ENCODE data around the gene TGFB2.

TGFB2 gene

DNA sequence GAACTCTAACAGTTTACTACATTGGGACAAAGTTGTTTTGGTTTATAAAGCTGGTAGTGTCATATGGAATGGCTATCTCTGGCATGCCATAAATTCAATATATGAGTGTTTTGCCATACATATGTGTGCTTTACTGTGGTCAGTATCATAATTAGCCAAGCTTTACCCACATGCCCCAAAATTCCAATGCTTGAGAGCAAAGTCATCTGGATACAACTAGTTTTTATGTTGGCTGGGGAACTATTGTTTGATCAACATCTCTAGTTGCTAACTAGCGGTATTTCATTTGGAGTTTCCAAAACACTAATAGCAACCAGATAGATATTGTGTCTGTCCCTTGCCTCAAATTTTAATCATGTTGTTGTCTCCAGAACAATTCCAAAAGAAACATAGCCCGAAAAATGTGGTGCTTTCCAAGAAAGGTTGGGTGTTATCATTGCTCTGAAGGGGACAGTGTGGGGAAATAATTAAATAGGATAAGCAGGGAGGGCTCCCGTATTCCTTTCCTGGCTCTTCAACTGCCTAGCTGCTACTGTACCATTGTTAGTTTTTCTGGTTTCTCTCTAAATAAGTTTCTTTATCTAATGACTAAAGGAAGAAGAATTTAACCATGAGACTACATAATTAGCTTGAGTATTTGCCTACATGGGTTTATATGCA lies 136.1 kb downstream of the TGFB2 start:
- no peak overlapping the region for H3K4me3 ChIP-seq (ENCODE audit: control insufficient read depth in 1 of 7, extremely low read depth in 1 of 7, insufficient read depth in 4 of 7, low read depth in 2 of 7, low read length in 6 of 7)
- H3K9me3 ChIP-seq (ENCODE audit: control extremely low read depth in 1 of 5, control insufficient read depth in 4 of 5, insufficient read depth in 2 of 5, low read depth in 1 of 5, low read length in 4 of 5) = no peaks in the 10 kb centered on the region
- H3K4me1 ChIP-seq (ENCODE audit: control extremely low read depth in 1 of 4, control insufficient read depth in 4 of 4, insufficient read depth in 4 of 4, low read length in 3 of 4) = no peaks in the 10 kb centered on the region
- 100% methylated on average over 2 of the region's 3 CpGs for WGBS (ENCODE audit: insufficient coverage)
- no peaks in the 10 kb centered on the region for H3K36me3 ChIP-seq (ENCODE audit: control insufficient read depth in 4 of 4, insufficient read depth in 4 of 4, low read length in 3 of 4)
- no peak overlapping the region for H3K27ac ChIP-seq (ENCODE audit: insufficient read depth in 1 of 2, low read depth in 1 of 2, low read length in 2 of 2, poor library complexity in 1 of 2, severe bottlenecking in 2 of 2)
- no peak for DNase-seq
- CTCF ChIA-PET = interaction anchor here (1.1 to 1.9 kb wide), 2 partner anchors 12 to 39 kb away, joined by 3 to 5 read pairs; no protein-coding TSS in a partner anchor
- POLR2A ChIA-PET = no interaction called here
- H3K27me3 ChIP-seq (replicated peaks in 2 of 5; ENCODE audit: control insufficient read depth in 4 of 5, insufficient read depth in 5 of 5, low read length in 4 of 5) = no peaks in the 10 kb centered on the region

- Histone ChIP-seq H3K9me3 (ENCODE audit: control extremely low read depth in 1 of 5, control insufficient read depth in 4 of 5, insufficient read depth in 2 of 5, low read depth in 1 of 5, low read length in 4 of 5) (no peaks in the 10 kb centered on the region), H3K27me3 (replicated peaks in 2 of 5; ENCODE audit: control insufficient read depth in 4 of 5, insufficient read depth in 5 of 5, low read length in 4 of 5) (no peaks in the 10 kb centered on the region), H3K4me1 (ENCODE audit: control extremely low read depth in 1 of 4, control insufficient read depth in 4 of 4, insufficient read depth in 4 of 4, low read length in 3 of 4) (no peaks in the 10 kb centered on the region), H3K27ac (ENCODE audit: insufficient read depth in 1 of 2, low read depth in 1 of 2, low read length in 2 of 2, poor library complexity in 1 of 2, severe bottlenecking in 2 of 2) (no peak overlapping the region), H3K36me3 (ENCODE audit: control insufficient read depth in 4 of 4, insufficient read depth in 4 of 4, low read length in 3 of 4) (no peaks in the 10 kb centered on the region), H3K4me3 (ENCODE audit: control insufficient read depth in 1 of 7, extremely low read depth in 1 of 7, insufficient read depth in 4 of 7, low read depth in 2 of 7, low read length in 6 of 7) (no peak overlapping the region)
- ChIA-PET POLR2A (no interaction called here), CTCF (no interaction called here)
- 97% methylated on average over 4 of the region's 5 CpGs for WGBS (ENCODE audit: insufficient coverage)
- DNase-seq = no peak
Measured at GRCh38 chr1:218482683-218483082, 137.5 kb downstream of the TGFB2 start.

- POLR2A ChIA-PET = interaction anchor here (0.7 kb wide), 1 partner anchor 57 kb away, joined by 4 read pairs; no protein-coding TSS in a partner anchor
- 100% methylated on average over 2 of the region's 2 CpGs for WGBS (ENCODE audit: insufficient coverage)
- CTCF ChIA-PET = interaction anchor here (1.7 kb wide), 1 partner anchor 10 kb away, joined by 4 read pairs; no protein-coding TSS in a partner anchor
- Histone ChIP-seq H3K27ac (ENCODE audit: insufficient read depth in 1 of 2, low read depth in 1 of 2, low read length in 2 of 2, poor library complexity in 1 of 2, severe bottlenecking in 2 of 2) (no peak overlapping the region), H3K4me1 (ENCODE audit: control extremely low read depth in 1 of 4, control insufficient read depth in 4 of 4, insufficient read depth in 4 of 4, low read length in 3 of 4) (no peaks in the 10 kb centered on the region), H3K9me3 (ENCODE audit: control extremely low read depth in 1 of 5, control insufficient read depth in 4 of 5, insufficient read depth in 2 of 5, low read depth in 1 of 5, low read length in 4 of 5) (no peaks in the 10 kb centered on the region), H3K36me3 (ENCODE audit: control insufficient read depth in 4 of 4, insufficient read depth in 4 of 4, low read length in 3 of 4) (no peaks in the 10 kb centered on the region), H3K4me3 (ENCODE audit: control insufficient read depth in 1 of 7, extremely low read depth in 1 of 7, insufficient read depth in 4 of 7, low read depth in 2 of 7, low read length in 6 of 7) (no peak overlapping the region), H3K27me3 (replicated peaks in 2 of 5; ENCODE audit: control insufficient read depth in 4 of 5, insufficient read depth in 5 of 5, low read length in 4 of 5) (no peaks in the 10 kb centered on the region)
- no peak for DNase-seq
Measured at GRCh38 chr1:218485241-218485928, 140.2 kb downstream of the TGFB2 start.

- POLR2A ChIA-PET = no interaction called here
- no peaks in the 10 kb centered on the region for H3K27me3 ChIP-seq (replicated peaks in 2 of 5; ENCODE audit: control insufficient read depth in 4 of 5, insufficient read depth in 5 of 5, low read length in 4 of 5)
- CTCF ChIA-PET = no interaction called here
- no peaks in the 10 kb centered on the region for H3K9me3 ChIP-seq (ENCODE audit: control extremely low read depth in 1 of 5, control insufficient read depth in 4 of 5, insufficient read depth in 2 of 5, low read depth in 1 of 5, low read length in 4 of 5)
- H3K4me1 ChIP-seq (ENCODE audit: control extremely low read depth in 1 of 4, control insufficient read depth in 4 of 4, insufficient read depth in 4 of 4, low read length in 3 of 4) = no peaks in the 10 kb centered on the region
- no peak overlapping the region for H3K27ac ChIP-seq (ENCODE audit: insufficient read depth in 1 of 2, low read depth in 1 of 2, low read length in 2 of 2, poor library complexity in 1 of 2, severe bottlenecking in 2 of 2)
- 100% methylated on average over 1 of the region's 3 CpGs for WGBS (ENCODE audit: insufficient coverage)
- H3K36me3 ChIP-seq (ENCODE audit: control insufficient read depth in 4 of 4, insufficient read depth in 4 of 4, low read length in 3 of 4) = no peaks in the 10 kb centered on the region
- DNase-seq = no peak
- H3K4me3 ChIP-seq (ENCODE audit: control insufficient read depth in 1 of 7, extremely low read depth in 1 of 7, insufficient read depth in 4 of 7, low read depth in 2 of 7, low read length in 6 of 7) = no peak overlapping the region
Measured at GRCh38 chr1:218488531-218488930, 143.4 kb downstream of the TGFB2 start.

DNA sequence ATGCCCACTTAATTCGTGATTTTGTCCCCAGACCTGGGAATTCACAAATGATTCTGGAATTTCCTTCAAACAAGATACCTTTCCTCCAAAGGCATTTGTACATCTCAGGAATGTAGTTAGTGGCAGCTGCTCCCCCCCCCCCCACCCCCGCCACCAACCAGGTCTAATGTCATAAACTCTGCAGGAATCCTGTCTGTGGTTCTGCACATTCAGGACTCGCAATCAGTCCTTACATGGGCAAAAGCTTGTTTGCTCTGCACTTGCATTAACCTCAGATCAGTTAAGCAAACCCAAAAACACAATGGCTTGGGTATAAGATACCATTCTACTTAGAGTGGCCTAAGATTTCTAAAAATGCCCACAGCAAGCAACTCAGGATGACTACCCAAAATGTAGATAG lies 143.8 kb downstream of the TGFB2 start:
- no peak for DNase-seq
- POLR2A ChIA-PET = no interaction called here
- no peaks in the 10 kb centered on the region for H3K9me3 ChIP-seq (ENCODE audit: control extremely low read depth in 1 of 5, control insufficient read depth in 4 of 5, insufficient read depth in 2 of 5, low read depth in 1 of 5, low read length in 4 of 5)
- H3K36me3 ChIP-seq (ENCODE audit: control insufficient read depth in 4 of 4, insufficient read depth in 4 of 4, low read length in 3 of 4) = no peaks in the 10 kb centered on the region
- H3K4me1 ChIP-seq (ENCODE audit: control extremely low read depth in 1 of 4, control insufficient read depth in 4 of 4, insufficient read depth in 4 of 4, low read length in 3 of 4) = no peaks in the 10 kb centered on the region
- H3K4me3 ChIP-seq (ENCODE audit: control insufficient read depth in 1 of 7, extremely low read depth in 1 of 7, insufficient read depth in 4 of 7, low read depth in 2 of 7, low read length in 6 of 7) = no peak overlapping the region
- H3K27me3 ChIP-seq (replicated peaks in 2 of 5; ENCODE audit: control insufficient read depth in 4 of 5, insufficient read depth in 5 of 5, low read length in 4 of 5) = no peaks in the 10 kb centered on the region
- no peak overlapping the region for H3K27ac ChIP-seq (ENCODE audit: insufficient read depth in 1 of 2, low read depth in 1 of 2, low read length in 2 of 2, poor library complexity in 1 of 2, severe bottlenecking in 2 of 2)
- no CpG with 5 or more reads among the region's 3 CpGs for WGBS (ENCODE audit: insufficient coverage)
- CTCF ChIA-PET = no interaction called here

- H3K4me1 ChIP-seq (ENCODE audit: control extremely low read depth in 1 of 4, control insufficient read depth in 4 of 4, insufficient read depth in 4 of 4, low read length in 3 of 4) = no peaks in the 10 kb centered on the region
- no peak overlapping the region for H3K4me3 ChIP-seq (ENCODE audit: control insufficient read depth in 1 of 7, extremely low read depth in 1 of 7, insufficient read depth in 4 of 7, low read depth in 2 of 7, low read length in 6 of 7)
- H3K27ac ChIP-seq (ENCODE audit: insufficient read depth in 1 of 2, low read depth in 1 of 2, low read length in 2 of 2, poor library complexity in 1 of 2, severe bottlenecking in 2 of 2) = no peak overlapping the region
- no peaks in the 10 kb centered on the region for H3K27me3 ChIP-seq (replicated peaks in 2 of 5; ENCODE audit: control insufficient read depth in 4 of 5, insufficient read depth in 5 of 5, low read length in 4 of 5)
- CTCF ChIA-PET = no interaction called here
- 100% methylated on average over 1 of the region's 1 CpG for WGBS (ENCODE audit: insufficient coverage)
- H3K36me3 ChIP-seq (ENCODE audit: control insufficient read depth in 4 of 4, insufficient read depth in 4 of 4, low read length in 3 of 4) = no peaks in the 10 kb centered on the region
- H3K9me3 ChIP-seq (ENCODE audit: control extremely low read depth in 1 of 5, control insufficient read depth in 4 of 5, insufficient read depth in 2 of 5, low read depth in 1 of 5, low read length in 4 of 5) = no peaks in the 10 kb centered on the region
- POLR2A ChIA-PET = no interaction called here
- no peak for DNase-seq
Measured at GRCh38 chr1:218490406-218490922, 145.3 kb downstream of the TGFB2 start.

- Histone ChIP-seq H3K36me3 (ENCODE audit: control insufficient read depth in 4 of 4, insufficient read depth in 4 of 4, low read length in 3 of 4) (no peaks in the 10 kb centered on the region), H3K4me1 (ENCODE audit: control extremely low read depth in 1 of 4, control insufficient read depth in 4 of 4, insufficient read depth in 4 of 4, low read length in 3 of 4) (no peaks in the 10 kb centered on the region), H3K27me3 (replicated peaks in 2 of 5; ENCODE audit: control insufficient read depth in 4 of 5, insufficient read depth in 5 of 5, low read length in 4 of 5) (no peaks in the 10 kb centered on the region), H3K27ac (ENCODE audit: insufficient read depth in 1 of 2, low read depth in 1 of 2, low read length in 2 of 2, poor library complexity in 1 of 2, severe bottlenecking in 2 of 2) (no peak overlapping the region), H3K9me3 (ENCODE audit: control extremely low read depth in 1 of 5, control insufficient read depth in 4 of 5, insufficient read depth in 2 of 5, low read depth in 1 of 5, low read length in 4 of 5) (no peaks in the 10 kb centered on the region), H3K4me3 (ENCODE audit: control insufficient read depth in 1 of 7, extremely low read depth in 1 of 7, insufficient read depth in 4 of 7, low read depth in 2 of 7, low read length in 6 of 7) (no peak overlapping the region)
- POLR2A ChIA-PET = no interaction called here
- CTCF ChIA-PET = interaction anchor here (1.3 to 1.5 kb wide), 2 partner anchors 12 to 17 kb away, joined by 3 read pairs; no protein-coding TSS in a partner anchor
- WGBS (ENCODE audit: insufficient coverage) = 81% methylated on average over 2 of the region's 2 CpGs
- no peak for DNase-seq
Measured at GRCh38 chr1:218492874-218493273, 147.7 kb downstream of the TGFB2 start.

All from common myeloid progenitor, CD34-positive (primary cell).